H9 (cell line): ENCODE measurements around the gene KRTAP1-4. TPM values are rescaled to one million over a fixed set of nuclear protein-coding genes. Genes with fewer than 3 reads are reported as not detected.

Experiments
- DNase-seq: peaks from one replicate; pipeline ENCODE4 v3.0.0-alpha.2; 2017
- H2AFZ ChIP-seq: one replicate; pipeline ENCODE4 v1.6.1; 2013; ENCODE audit warnings: mild to moderate bottlenecking, low read length, control low read depth, moderate library complexity
- H2AK5ac ChIP-seq: 2 replicates; pipeline ENCODE4 v1.6.1; 2013; ENCODE audit warnings: low read length, control low read depth, mixed read lengths; ENCODE audit not compliant: insufficient read length
- H2BK120ac ChIP-seq: one replicate; pipeline ENCODE4 v1.6.1; 2013; ENCODE audit warnings: low read depth, mild to moderate bottlenecking, low read length, control low read depth, inconsistent platforms; ENCODE audit not compliant: poor library complexity, severe bottlenecking
- H2BK12ac ChIP-seq: 2 replicates; pipeline ENCODE4 v1.6.1; 2013; ENCODE audit warnings: low read length, control low read depth, mixed read lengths, low read depth; ENCODE audit not compliant: insufficient read length
- H2BK15ac ChIP-seq: 2 replicates; pipeline ENCODE4 v1.6.1; 2013; ENCODE audit warnings: low read depth, low read length, control low read depth
- H2BK20ac ChIP-seq: one replicate; pipeline ENCODE4 v1.6.1; 2013; ENCODE audit warnings: low read depth, mild to moderate bottlenecking, low read length, control low read depth, inconsistent platforms; ENCODE audit not compliant: poor library complexity, severe bottlenecking
- H2BK5ac ChIP-seq: 2 replicates; pipeline ENCODE4 v1.6.1; 2013; ENCODE audit warnings: low read length, control low read depth, mixed read lengths; ENCODE audit not compliant: insufficient read length
- H3K14ac ChIP-seq: 2 replicates; pipeline ENCODE4 v1.6.1; 2013; ENCODE audit warnings: low read length, control low read depth; ENCODE audit not compliant: insufficient read depth
- H3K18ac ChIP-seq: 2 replicates; pipeline ENCODE4 v1.6.1; 2013; ENCODE audit warnings: low read depth, mild to moderate bottlenecking, mixed read lengths, low read length, control low read depth; ENCODE audit not compliant: insufficient read length
- H3K23ac ChIP-seq: 2 replicates; pipeline ENCODE4 v1.6.1; 2013; ENCODE audit warnings: low read length, control low read depth, mixed read lengths, low read depth; ENCODE audit not compliant: insufficient read length
- H3K23me2 ChIP-seq: 2 replicates; pipeline ENCODE4 v1.6.1; 2013; ENCODE audit warnings: low read depth, mild to moderate bottlenecking, mixed read lengths, low read length, control low read depth; ENCODE audit not compliant: insufficient read length, poor library complexity, severe bottlenecking
- H3K27ac ChIP-seq: 2 replicates; pipeline ENCODE4 v1.5.1; 2013; ENCODE audit warnings: low read length, control low read depth, mixed read lengths, low read depth; ENCODE audit not compliant: insufficient read length
- H3K27me3 ChIP-seq: 2 replicates; pipeline ENCODE4 v1.6.1; 2013; ENCODE audit warnings: low read length, control low read depth, inconsistent platforms; ENCODE audit not compliant: insufficient read depth
- H3K4ac ChIP-seq: 2 replicates; pipeline ENCODE4 v1.6.1; 2013; ENCODE audit warnings: low read depth, mild to moderate bottlenecking, control low read depth, inconsistent platforms, low read length, moderate library complexity
- H3K4me1 ChIP-seq: 2 replicates; pipeline ENCODE4 v1.6.1; 2013; ENCODE audit warnings: low read length, control low read depth, inconsistent platforms; ENCODE audit not compliant: insufficient read depth
- H3K4me2 ChIP-seq: 2 replicates; pipeline ENCODE4 v1.6.1; 2013; ENCODE audit warnings: low read length, control low read depth, mixed read lengths; ENCODE audit not compliant: insufficient read length, insufficient read depth
- H3K56ac ChIP-seq: 2 replicates; pipeline ENCODE4 v1.6.1; 2013; ENCODE audit warnings: low read depth, mild to moderate bottlenecking, mixed read lengths, low read length, control low read depth; ENCODE audit not compliant: insufficient read length
- H3K79me1 ChIP-seq: 2 replicates; pipeline ENCODE4 v1.6.1; 2013; ENCODE audit warnings: low read depth, mild to moderate bottlenecking, moderate library complexity, low read length, control low read depth, inconsistent platforms; ENCODE audit not compliant: insufficient read depth, poor library complexity, severe bottlenecking
- H3K79me2 ChIP-seq: 2 replicates; pipeline ENCODE4 v1.6.1; 2013; ENCODE audit warnings: low read length, control low read depth, inconsistent platforms; ENCODE audit not compliant: insufficient read depth
- H3K9ac ChIP-seq: 2 replicates; pipeline ENCODE4 v1.6.1; 2013; ENCODE audit warnings: low read length, control low read depth, mixed read lengths; ENCODE audit not compliant: insufficient read length; ENCODE audit errors: extremely low read depth
- H3K9me3 ChIP-seq: one replicate; pipeline ENCODE4 v1.6.1; 2013; ENCODE audit warnings: low read depth, low read length, inconsistent platforms; ENCODE audit not compliant: control insufficient read depth
- H3T11ph ChIP-seq: one replicate; pipeline ENCODE4 v1.6.1; 2013; ENCODE audit warnings: mild to moderate bottlenecking, low read length, control low read depth, inconsistent platforms
- H4K20me1 ChIP-seq: one replicate; pipeline ENCODE4 v1.6.1; 2013; ENCODE audit not compliant: control insufficient read depth, insufficient read length, insufficient read depth
- H4K5ac ChIP-seq: 2 replicates; pipeline ENCODE4 v1.6.1; 2013; ENCODE audit warnings: low read depth, mild to moderate bottlenecking, mixed read lengths, low read length, control low read depth; ENCODE audit not compliant: insufficient read length
- H4K8ac ChIP-seq: replicated peaks from 2 replicates; pipeline ENCODE4 v1.6.1; 2013; ENCODE audit warnings: low read length, control low read depth, mixed read lengths, low read depth; ENCODE audit not compliant: insufficient read length
- H4K91ac ChIP-seq: 2 replicates; pipeline ENCODE4 v1.6.1; 2013; ENCODE audit warnings: low read depth, mild to moderate bottlenecking, moderate library complexity, mixed read lengths, low read length, control low read depth; ENCODE audit not compliant: insufficient read length
- H3K27ac Mint-ChIP-seq, 3 experiments: 2 replicates in 2 of 3; 3 replicates in 1 of 3; pipeline ENCODE4 v1.8.0; 2020 to 2021; ENCODE audit warnings: mixed read lengths in 3 of 3, mild to moderate bottlenecking in 1 of 3, moderate library complexity in 1 of 3
- H3K27me3 Mint-ChIP-seq: 2 replicates; pipeline ENCODE4 v1.8.0; 2021; ENCODE audit warnings: low read depth, mild to moderate bottlenecking, moderate library complexity, mixed read lengths
- H3K36me3 Mint-ChIP-seq, 3 experiments: 2 replicates in 2 of 3; 3 replicates in 1 of 3; pipeline ENCODE4 v1.8.0; 2020 to 2021; ENCODE audit warnings: low read depth in 3 of 3, mixed read lengths in 3 of 3; ENCODE audit not compliant: insufficient read depth in 1 of 3
- H3K4me1 Mint-ChIP-seq, 2 experiments: 2 replicates each; pipeline ENCODE4 v1.8.0; 2020; ENCODE audit warnings: mixed read lengths in 2 of 2
- H3K4me3 Mint-ChIP-seq, 2 experiments: 2 replicates in 1 of 2; 3 replicates in 1 of 2; pipeline ENCODE4 v1.8.0; 2020 to 2021; ENCODE audit warnings: mild to moderate bottlenecking in 2 of 2, mixed read lengths in 2 of 2, moderate library complexity in 1 of 2
- H3K9me3 Mint-ChIP-seq, 2 experiments: 2 replicates in 1 of 2; 3 replicates in 1 of 2; pipeline ENCODE4 v1.8.0; 2020; ENCODE audit warnings: mild to moderate bottlenecking in 2 of 2, mixed read lengths in 2 of 2, moderate library complexity in 1 of 2
- CTCF ChIP-seq: fragments of 200-600 bp; sonication (generic); conservative IDR thresholded peaks from 3 replicates; pipeline ENCODE4 v1.8.0; 2021; ENCODE audit warnings: antibody characterized with exemption, mild to moderate bottlenecking
- total RNA-seq: library from RNA; stranded (reverse); gene quantifications from 2 replicates; pipeline ENCODE4 v1.2.1, GENCODE V29; 2021

The KRTAP1-4 gene
- total RNA-seq, 1 experiment from 2014 or later: not detected

- Histone ChIP-seq H3K18ac (no peak overlapping the region), H3K27me3 (no peaks in the 10 kb centered on the region), H4K8ac (no peak overlapping the region), H3K27ac (no peak overlapping the region), H3K4me1 (no peaks in the 10 kb centered on the region), H3K23ac (no peak overlapping the region), H2BK12ac (no peak overlapping the region), H3K56ac (no peak overlapping the region), H4K91ac (no peak overlapping the region), H3K4me2 (no peak overlapping the region), H2AFZ (no peak overlapping the region), H3K4ac (no peak overlapping the region), H4K5ac (no peak overlapping the region), H3K23me2 (no peaks in the 10 kb centered on the region), H3T11ph (no peak overlapping the region), H4K20me1 (no peaks in the 10 kb centered on the region), H3K9me3 (no peaks in the 10 kb centered on the region), H3K9ac (no peak overlapping the region), H2BK15ac (no peak overlapping the region), H3K79me1 (no peaks in the 10 kb centered on the region), H3K79me2 (no peaks in the 10 kb centered on the region), H2BK20ac (no peak overlapping the region), H3K14ac (no peak overlapping the region), H2BK120ac (no peak overlapping the region), H2AK5ac (no peak overlapping the region), H2BK5ac (no peak overlapping the region)
- no peak overlapping the region for H3K27ac Mint-ChIP-seq
- no peak for DNase-seq
- H3K4me3 Mint-ChIP-seq: no peak overlapping the region
- peaks cover 0 to 6% of the 10 kb centered on the region in 2 experiments; a peak in 2 of 5 replicates for H3K9me3 Mint-ChIP-seq
- H3K4me1 Mint-ChIP-seq: peaks cover 16% of the 10 kb centered on the region in 2 experiments
- H3K36me3 Mint-ChIP-seq: no peaks in the 10 kb centered on the region; a peak in 1 of 7 replicates
- no peak for TF ChIP-seq CTCF
- H3K27me3 Mint-ChIP-seq: no peaks in the 10 kb centered on the region
Observed at GRCh38 chr17:41052566-41052965, 22.6 kb upstream of the KRTAP1-4 start.
